SKM-1 (cell line): ENCODE results near the gene GPC4.
"Not testable (repeated sequence)": the region's sequence is repeated elsewhere in the genome, so short reads cannot be mapped to it uniquely, and the experiment has no call there.

Experiments used
- DNase-seq: peaks from one replicate; lab custom pipeline; 2025; ENCODE audit not compliant: unreplicated experiment; lab: John Stamatoyannopoulos, UW

Gene GPC4

GRCh38 chrX:133307637-133308498 lies 107.4 kb downstream of the GPC4 start:
- DNase-seq, result no peak

DNA sequence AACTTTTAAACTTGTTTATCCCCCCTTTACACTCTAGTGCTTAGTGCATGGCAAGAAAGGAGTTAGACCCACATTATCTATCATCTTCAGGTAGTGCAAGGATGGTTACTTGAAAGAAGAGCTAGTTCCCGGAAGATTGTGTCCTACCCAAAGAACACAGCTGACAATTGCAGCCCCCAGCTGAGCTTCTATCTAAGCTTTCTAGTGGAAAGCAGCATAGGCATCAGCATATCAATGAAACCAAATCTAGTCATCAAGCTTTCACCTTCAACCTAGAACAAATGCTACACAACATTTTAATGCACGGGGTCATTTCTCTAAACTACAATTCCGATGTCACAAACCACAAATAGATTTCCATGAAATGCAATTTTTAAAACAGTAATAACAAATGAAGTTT lies 108.2 kb downstream of the GPC4 start:
- DNase-seq, result no peak

- DNase-seq, result no peak
These were observed 109.0 kb downstream of the GPC4 start for GRCh38 chrX:133306316-133306715.

DNA sequence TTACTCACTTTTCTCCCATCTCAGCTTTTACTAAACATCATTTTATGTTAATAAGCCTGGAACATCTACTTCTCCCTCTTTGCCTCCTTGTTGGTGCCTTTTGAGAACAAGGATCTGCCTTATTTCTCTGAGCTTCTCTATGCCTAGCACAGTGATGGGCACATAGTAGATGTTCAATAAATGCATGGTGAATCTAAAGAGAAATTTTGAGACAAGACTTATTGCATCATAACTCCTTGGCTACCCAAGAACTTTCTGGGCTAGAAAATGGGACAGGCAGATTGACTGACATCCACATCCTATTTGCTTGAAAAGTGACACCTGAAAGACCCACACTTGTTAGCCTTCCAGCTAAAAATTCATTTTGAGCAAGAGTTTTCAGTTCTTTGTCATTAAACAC lies 109.9 kb downstream of the GPC4 start:
- no peak for DNase-seq

- no peak for DNase-seq
These were observed 112.4 kb downstream of the GPC4 start for GRCh38 chrX:133302775-133303445.

GRCh38 chrX:133300591-133300990 lies 114.7 kb downstream of the GPC4 start:
- no peak for DNase-seq

GRCh38 chrX:133297284-133297683 lies 118.0 kb downstream of the GPC4 start:
- no peak for DNase-seq

GRCh38 chrX:133294126-133294525 lies 121.2 kb downstream of the GPC4 start:
- DNase-seq, result no peak

DNA sequence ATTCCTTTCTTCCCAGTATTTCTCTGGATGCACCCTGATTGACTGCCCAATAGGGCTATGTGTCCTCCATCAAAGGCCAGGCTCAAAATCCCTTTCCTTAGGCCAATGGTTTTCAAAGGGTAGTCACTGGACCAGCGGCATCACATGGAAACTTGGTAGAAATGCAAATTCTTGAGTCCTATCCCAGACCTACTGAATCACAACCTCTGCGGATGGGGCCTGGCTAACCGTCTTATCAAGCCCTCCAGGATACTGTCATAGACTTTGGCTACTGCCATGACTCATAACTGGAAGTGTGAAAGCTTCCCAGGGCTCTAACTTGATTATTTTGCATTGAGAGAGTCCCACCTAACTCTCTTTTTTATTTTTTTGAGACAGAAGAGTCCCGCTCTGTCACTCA lies 125.2 kb downstream of the GPC4 start:
- no peak for DNase-seq

DNA sequence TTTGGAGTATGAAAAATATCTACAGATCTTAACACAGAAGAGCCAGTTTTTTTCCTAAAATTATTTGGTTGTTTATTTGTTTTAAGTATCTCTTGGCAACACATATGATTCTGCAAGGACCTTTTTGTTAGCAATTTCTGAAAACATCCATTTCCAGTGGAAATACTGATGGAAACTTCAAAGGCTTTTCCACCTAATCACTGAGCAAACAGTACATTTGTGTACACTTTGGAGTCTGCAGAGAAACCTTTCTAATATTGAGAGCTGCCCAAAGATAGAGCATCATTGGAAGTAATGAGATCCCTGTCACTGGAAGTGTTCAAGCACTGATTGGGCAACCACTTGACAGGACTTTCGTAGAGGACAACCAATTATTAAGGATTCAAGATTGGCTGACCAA lies 127.4 kb downstream of the GPC4 start:
- no peak for DNase-seq

GRCh38 chrX:133285341-133285740 lies 129.9 kb downstream of the GPC4 start:
- DNase-seq, result no peak

DNA sequence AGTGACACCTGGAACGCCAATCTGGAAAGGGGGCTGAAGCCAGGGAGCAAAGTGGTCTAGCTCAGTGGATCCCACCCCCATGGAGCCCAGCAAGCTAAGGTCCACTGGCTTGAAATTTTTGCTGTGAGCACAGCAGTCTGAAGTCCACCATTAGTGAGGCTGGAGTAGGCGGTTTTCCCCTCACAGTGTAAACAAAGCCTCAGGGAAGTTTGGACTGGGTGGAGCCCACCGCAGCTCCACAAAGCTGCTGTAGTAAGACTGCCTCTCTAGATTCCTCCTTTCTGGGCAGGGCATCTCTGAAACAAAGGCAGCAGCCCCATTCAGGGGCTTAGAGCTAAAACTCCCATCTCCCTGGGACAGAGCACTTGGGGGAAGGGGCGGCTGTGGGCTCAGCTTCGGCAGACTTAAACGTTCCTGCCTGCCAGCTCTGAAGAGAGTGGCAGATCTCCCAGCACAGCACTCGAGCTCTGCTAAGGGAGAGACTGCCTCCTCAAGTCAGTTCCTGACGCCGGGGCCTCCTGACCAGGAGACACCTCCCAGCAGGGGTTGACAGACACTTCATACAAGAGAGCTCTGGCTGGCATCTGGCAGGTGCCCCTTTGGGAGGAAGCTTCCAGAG lies 136.1 kb downstream of the GPC4 start:
- not testable (repeated sequence) for DNase-seq

DNA sequence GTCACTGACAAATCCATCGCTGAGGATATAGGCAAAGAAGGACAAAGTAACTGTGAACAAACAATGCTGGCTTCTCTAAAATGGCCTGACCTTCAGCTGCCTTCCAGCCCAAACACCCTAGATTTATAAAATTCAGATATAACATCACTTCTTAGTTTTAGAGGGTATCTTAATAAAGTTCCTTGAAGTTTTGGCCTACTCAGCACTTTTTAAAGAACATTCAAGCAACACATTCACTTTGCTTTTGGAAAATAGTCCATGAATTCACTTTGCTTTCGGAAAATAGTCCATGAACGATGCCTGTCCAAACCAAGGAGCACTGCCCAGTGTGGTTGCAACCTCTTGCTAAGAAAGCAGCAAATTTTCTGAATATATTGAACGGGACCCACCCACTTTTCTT lies 142.1 kb downstream of the GPC4 start:
- no peak for DNase-seq

DNA sequence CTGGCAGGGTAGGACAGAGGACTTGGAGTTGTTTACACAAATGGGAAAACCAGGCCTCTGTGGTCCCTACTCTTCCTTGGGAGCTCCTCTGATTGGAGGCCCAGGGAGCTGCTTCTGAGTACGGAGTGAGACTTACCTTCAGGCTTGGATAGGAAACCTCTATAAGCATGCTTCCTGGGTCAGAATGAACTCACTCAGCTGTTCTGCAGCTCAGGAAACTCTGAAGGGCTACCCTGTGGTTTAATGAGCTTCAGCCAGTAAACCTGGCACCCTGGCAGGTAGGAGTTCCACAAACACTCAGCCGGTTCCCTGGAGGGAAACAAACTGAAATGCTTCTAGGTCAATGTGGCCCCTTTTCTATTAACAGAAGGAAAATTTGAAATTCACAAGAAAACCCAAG lies 146.1 kb downstream of the GPC4 start:
- no peak for DNase-seq

GRCh38 chrX:133267621-133268020 lies 147.7 kb downstream of the GPC4 start:
- no peak for DNase-seq

GRCh38 chrX:133265331-133265730 lies 150.0 kb downstream of the GPC4 start:
- no peak for DNase-seq

DNA sequence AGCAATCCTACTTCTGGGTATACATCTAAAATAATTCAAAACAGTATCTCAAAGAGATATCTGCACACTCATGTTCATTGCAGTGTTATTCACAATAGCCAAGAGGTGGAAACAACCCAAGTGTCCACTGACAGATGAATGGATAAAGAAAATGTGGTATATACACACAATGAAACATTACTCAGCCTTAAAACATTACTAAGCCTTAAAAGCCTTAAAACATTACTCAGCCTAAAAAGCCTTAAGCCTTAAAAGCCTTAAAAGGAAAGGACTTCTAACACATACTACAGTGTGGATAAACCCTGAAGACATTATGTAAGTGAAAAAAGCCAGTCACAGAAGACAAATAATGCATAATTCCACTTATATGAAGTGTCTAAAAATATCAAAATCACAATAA lies 156.8 kb downstream of the GPC4 start:
- DNase-seq, result no peak

- no peak for DNase-seq
These were observed 160.6 kb downstream of the GPC4 start for GRCh38 chrX:133254666-133255065.

DNA sequence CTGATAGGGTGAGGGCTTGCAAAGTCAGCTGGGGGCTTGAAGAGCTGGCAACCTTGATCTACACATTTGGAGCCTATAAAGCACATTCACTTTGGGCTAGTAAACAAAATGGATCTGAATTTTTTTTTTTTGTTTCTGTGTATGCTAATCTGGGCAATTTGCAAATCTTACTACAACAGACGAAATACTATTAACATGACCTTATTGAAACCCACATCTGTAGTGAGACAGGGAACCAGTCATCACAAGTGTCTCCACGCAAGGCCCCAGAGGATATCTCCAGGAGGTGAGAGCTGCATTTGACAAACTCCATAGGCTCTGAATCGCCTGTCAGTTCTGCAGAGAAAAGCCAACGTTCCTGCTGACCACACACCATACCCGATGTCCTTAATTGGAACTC lies 164.1 kb downstream of the GPC4 start:
- DNase-seq, result no peak

DNA sequence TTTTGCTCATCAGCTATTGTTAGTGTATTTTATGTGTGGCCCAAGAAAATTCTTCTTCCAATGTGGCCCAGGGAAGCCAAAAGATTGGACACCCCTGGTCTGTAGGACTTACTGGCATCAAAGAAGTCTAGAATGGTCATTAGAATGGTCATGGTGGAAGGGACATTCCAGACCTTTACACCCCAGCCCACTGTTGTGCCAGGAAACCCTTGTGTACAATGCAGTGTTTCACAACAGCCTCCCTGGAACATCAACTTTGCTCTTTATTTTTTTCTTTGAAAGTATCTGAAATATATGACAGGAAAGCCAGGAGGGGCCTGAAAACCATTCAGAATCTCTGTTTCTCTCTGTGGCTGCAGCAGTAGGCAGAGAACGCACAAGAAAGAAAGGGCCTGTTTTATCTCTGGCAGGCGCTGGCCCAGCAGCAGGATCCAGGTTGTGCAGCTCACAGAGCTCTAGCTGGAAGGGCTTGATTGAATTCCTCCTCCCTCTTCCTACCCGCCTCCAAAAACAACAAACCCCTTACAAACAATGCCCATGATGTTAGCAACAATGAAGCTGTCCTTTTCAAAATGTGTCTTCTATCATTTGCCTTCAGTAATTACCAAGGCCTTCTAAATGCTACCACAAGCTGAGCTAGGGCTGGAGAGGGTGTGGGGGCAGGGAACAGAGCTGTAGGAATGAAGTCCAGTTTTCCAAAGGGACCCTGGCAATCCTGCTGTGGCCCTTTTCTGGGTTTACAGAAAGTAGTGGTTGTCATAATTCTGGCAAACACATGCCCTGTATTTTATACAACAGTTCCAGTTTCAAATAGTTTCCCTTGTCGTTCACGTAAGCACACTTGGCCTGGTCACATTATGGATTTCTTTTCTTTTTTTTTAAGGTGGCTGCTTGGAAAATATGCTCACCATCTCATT lies 164.8 kb downstream of the GPC4 start:
- no peak for DNase-seq
